Activated CD8-positive, alpha-beta T cell treated with anti-CD3 and anti-CD28 coated beads for 36 hours (primary cell): ENCODE results near the gene NARS2. TPM values are rescaled to one million over a fixed set of nuclear protein-coding genes. Genes with fewer than 3 reads are reported as not detected.
A peak's percentile ranks its signal among the peaks of the same experiment; 100 is the strongest.

Source experiments
- ATAC-seq: fragments of 200-7000 bp; cut with Tn5 transposase; one replicate; pipeline ENCODE4 v1.10.0; 2021; ENCODE audit warnings: mild to moderate bottlenecking, moderate library complexity
- CTCF ChIA-PET: fragments of 350-600 bp; sonication (Branson Sonifier 250); formaldehyde crosslinking; loops from one replicate; lab custom pipeline; 2021; ENCODE audit warnings: antibody characterized with exemption; lab: Charles Lee
- POLR2A ChIA-PET: fragments of 350-600 bp; sonication (Branson Sonifier 250); formaldehyde crosslinking; loops from one replicate; lab custom pipeline; 2021; ENCODE audit warnings: antibody characterized with exemption; lab: Charles Lee
- DNase-seq: peaks from one replicate; pipeline ENCODE4 v3.0.0-alpha.2; 2020
- H3K27ac Mint-ChIP-seq: one replicate; pipeline ENCODE4 v1.8.0; 2021; ENCODE audit warnings: mild to moderate bottlenecking, mixed read lengths
- H3K27me3 Mint-ChIP-seq: one replicate; pipeline ENCODE4 v1.8.0; 2021; ENCODE audit warnings: mixed read lengths
- H3K36me3 Mint-ChIP-seq: one replicate; pipeline ENCODE4 v1.8.0; 2021; ENCODE audit warnings: low read depth, mixed read lengths
- H3K4me1 Mint-ChIP-seq: one replicate; pipeline ENCODE4 v1.8.0; 2021; ENCODE audit warnings: low read depth, mixed read lengths
- H3K4me3 Mint-ChIP-seq: one replicate; pipeline ENCODE4 v1.8.0; 2021; ENCODE audit warnings: mild to moderate bottlenecking, moderate library complexity, mixed read lengths
- H3K9me3 Mint-ChIP-seq: one replicate; pipeline ENCODE4 v1.8.0; 2021; ENCODE audit warnings: mixed read lengths
- intact Hi-C: fragments of 100-400 bp; cut with micrococcal nuclease; formaldehyde crosslinking; loops from one replicate; pipeline ENCODE4 v1.10.0; 2022
- total RNA-seq, 2 experiments: library from RNA; stranded (reverse); gene quantifications; one replicate each; pipeline ENCODE4 v1.2.3, GENCODE V29; 2021
- TF ChIP-seq, protein P1 (sequence below): fragments of 200-600 bp; IDR thresholded peaks from one replicate; pipeline ENCODE4 v1.8.0; 2022; ENCODE audit warnings: antibody characterized with exemption, mild to moderate bottlenecking

Gene NARS2
- total RNA-seq, 2 experiments from 2014 or later, result 26.2 to 32.1 TPM

DNA sequence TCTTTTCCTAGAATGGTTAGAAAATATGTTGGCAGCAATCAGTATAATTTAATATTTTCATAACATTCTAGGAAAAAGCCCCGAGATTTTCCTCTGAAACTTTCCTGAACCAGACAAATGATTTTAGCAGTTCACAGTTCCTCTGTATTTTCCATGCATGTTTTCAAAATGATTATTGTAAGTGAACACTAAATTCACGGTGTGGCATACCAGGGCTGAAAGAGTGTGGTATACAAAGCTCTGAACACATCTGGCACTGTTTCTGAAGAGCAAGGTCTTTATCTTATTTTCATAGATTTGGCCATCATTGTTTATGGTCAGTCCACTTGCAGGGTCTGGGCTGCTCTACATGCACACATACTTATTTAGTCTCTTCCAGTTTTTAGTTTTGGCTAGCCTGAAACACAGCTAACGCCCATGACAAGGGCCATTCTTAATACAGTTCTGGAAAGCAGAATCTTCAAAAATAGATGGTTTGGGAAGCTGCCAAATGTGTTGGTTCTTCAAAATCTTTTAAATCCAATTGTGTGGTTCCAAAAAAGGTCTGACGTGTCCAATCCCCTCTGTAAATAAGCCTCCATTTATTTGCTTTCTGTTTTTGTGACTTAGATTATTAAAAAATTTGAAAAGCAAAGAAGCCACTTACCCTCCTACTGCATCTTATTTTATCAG, 149.1 kb downstream of the NARS2 start:
- CTCF ChIA-PET, result interaction anchor here (1.1 kb wide), 1 partner anchor 139 kb away, joined by 4 read pairs; no protein-coding TSS in a partner anchor
- Mint-ChIP-seq H3K9me3 (no peaks in the 10 kb centered on the region), H3K36me3 (peaks cover 3% of the 10 kb centered on the region), H3K4me1 (peaks cover 28% of the 10 kb centered on the region), H3K27ac (no peak overlapping the region), H3K4me3 (no peak overlapping the region), H3K27me3 (peaks cover 6% of the 10 kb centered on the region)
- intact Hi-C loops, result no loop called here
- no peak for ATAC-seq
- DNase-seq, result no peak
- POLR2A ChIA-PET, result interaction anchor here (0.6 kb wide), 1 partner anchor 137 kb away, joined by 3 read pairs; no protein-coding TSS in a partner anchor
- TF ChIP-seq, protein P1, sequence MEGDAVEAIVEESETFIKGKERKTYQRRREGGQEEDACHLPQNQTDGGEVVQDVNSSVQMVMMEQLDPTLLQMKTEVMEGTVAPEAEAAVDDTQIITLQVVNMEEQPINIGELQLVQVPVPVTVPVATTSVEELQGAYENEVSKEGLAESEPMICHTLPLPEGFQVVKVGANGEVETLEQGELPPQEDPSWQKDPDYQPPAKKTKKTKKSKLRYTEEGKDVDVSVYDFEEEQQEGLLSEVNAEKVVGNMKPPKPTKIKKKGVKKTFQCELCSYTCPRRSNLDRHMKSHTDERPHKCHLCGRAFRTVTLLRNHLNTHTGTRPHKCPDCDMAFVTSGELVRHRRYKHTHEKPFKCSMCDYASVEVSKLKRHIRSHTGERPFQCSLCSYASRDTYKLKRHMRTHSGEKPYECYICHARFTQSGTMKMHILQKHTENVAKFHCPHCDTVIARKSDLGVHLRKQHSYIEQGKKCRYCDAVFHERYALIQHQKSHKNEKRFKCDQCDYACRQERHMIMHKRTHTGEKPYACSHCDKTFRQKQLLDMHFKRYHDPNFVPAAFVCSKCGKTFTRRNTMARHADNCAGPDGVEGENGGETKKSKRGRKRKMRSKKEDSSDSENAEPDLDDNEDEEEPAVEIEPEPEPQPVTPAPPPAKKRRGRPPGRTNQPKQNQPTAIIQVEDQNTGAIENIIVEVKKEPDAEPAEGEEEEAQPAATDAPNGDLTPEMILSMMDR, result no peak

DNA sequence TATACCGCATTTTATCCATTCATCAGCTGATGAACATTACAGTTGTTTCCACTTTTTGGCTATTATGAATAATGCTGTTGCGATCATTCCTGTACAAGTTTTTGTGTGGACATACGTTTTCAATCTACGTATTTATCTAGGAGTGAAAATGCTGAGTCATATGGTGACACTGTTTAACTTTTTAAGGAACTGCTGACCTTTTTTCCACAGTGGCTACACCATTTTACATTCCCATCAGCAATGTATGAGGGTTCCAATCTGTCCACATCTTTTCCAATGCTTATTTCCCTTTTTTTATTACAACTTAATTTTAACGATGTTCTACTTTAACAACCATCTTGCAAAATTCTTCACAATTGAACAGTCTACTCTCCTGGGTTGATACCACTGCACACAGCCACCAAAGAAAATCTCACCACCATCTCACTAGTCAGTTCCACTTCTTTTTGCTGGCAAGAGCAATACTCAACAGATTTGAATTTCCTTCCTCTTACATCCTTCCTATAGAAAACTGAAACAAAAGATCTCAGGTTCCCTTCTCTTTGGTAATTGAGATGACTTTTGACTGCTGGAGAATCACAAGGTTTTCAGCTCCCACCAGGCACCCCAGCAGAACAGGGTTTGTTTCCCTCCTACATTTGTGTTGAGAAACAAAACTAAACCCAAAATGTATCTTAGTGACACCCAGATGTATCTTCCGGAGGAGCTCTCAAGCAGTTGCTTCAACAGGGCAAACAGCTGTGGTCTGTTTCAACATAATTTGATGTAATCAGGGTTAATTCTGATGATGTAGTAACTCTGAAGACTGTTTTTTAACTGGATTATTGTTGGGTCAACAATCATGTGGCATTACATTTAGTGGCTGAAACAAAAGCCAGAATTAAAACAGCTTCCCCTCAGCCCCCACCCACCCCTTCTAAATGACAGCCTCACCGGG, 150.1 kb downstream of the NARS2 start:
- Mint-ChIP-seq H3K27me3 (peaks cover 11% of the 10 kb centered on the region), H3K4me1 (peaks cover 31% of the 10 kb centered on the region), H3K36me3 (peaks cover under 1% of the 10 kb centered on the region), H3K27ac (no peak overlapping the region), H3K4me3 (no peak overlapping the region), H3K9me3 (no peaks in the 10 kb centered on the region)
- CTCF ChIA-PET, result interaction anchor here (1.1 kb wide), 1 partner anchor 140 kb away, joined by 4 read pairs; no protein-coding TSS in a partner anchor
- DNase-seq (no peak), ATAC-seq (no peak)
- TF ChIP-seq, protein P1, result no peak
- intact Hi-C loops, result no loop called here
- POLR2A ChIA-PET, result interaction anchor here (0.6 to 0.8 kb wide), 2 partner anchors 69 to 136 kb away, joined by 3 read pairs; no protein-coding TSS in a partner anchor

DNA sequence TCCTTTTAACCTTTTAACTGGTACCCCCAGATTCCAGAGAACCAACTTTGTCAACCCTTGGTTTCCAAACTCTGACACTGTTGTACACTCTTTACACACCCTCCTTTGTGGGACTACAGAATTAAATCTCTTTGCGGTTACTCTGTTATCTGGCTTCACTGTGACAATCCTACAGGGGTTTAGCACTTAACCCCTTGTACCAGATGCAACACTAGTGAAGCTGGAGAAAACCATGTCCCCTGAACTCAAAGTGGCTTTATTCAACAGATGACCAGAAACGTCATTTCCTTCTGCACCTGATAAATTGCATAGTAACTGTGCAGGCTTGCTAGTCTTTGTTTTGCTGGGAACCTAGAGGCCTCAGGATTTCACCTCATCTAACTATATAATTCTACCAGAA, 151.4 kb downstream of the NARS2 start:
- TF ChIP-seq, protein P1, result no peak
- ATAC-seq, result no peak
- no peaks in the 10 kb centered on the region for H3K36me3 Mint-ChIP-seq
- no peak for DNase-seq
- peaks cover 34% of the 10 kb centered on the region for H3K4me1 Mint-ChIP-seq
- ChIA-PET CTCF (interaction anchor here (1.0 to 1.9 kb wide), 2 partner anchors 10 to 141 kb away, joined by 3 to 7 read pairs; no protein-coding TSS in a partner anchor), POLR2A (no interaction called here)
- no peaks in the 10 kb centered on the region for H3K9me3 Mint-ChIP-seq
- no peak overlapping the region for H3K4me3 Mint-ChIP-seq
- no peak overlapping the region for H3K27ac Mint-ChIP-seq
- intact Hi-C loops, result no loop called here
- H3K27me3 Mint-ChIP-seq, result peaks cover 24% of the 10 kb centered on the region

DNA sequence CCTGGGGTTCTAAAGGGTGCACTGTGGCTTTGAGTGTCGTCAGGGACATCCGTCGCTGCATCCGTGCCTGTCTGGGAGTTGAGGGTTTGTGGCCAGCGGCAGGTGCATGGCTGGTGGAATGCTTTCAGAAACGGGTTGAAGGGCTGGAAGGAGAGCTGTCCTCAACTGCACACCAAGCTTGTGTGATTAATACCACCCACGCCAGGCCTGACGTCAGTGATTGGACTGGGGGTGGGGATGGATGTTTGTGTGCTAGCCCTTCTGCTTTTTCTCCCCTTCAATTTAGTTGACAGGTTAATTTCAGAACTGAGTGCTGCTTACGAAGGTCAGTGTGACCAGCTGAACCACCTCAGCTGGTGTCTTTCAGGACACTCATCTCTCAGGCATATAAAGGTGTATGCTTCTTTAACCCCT, 153.9 kb downstream of the NARS2 start:
- TF ChIP-seq, protein P1, result no peak
- Mint-ChIP-seq H3K27ac (peak overlapping the region; percentile 39), H3K27me3 (peaks cover 31% of the 10 kb centered on the region), H3K4me3 (no peak overlapping the region), H3K4me1 (peaks cover 34% of the 10 kb centered on the region), H3K9me3 (no peaks in the 10 kb centered on the region), H3K36me3 (no peaks in the 10 kb centered on the region)
- POLR2A ChIA-PET, result no interaction called here
- peak; percentile 91 for DNase-seq
- CTCF ChIA-PET, result interaction anchor here (0.6 to 7.1 kb wide), 9 partner anchors 9 to 219 kb away, joined by 3 to 94 read pairs (median 3); no protein-coding TSS in a partner anchor
- intact Hi-C loops, result no loop called here
- peak; percentile 32 for ATAC-seq
